ENCODE measurements around the gene LIMS2. TPM values are rescaled to one million over a fixed set of nuclear protein-coding genes. Genes with fewer than 3 reads are reported as not detected.

LIMS2 gene
- total and polyA plus RNA-seq, 2 experiments from 2014 or later = 1.6 to 3.5 TPM

DNA sequence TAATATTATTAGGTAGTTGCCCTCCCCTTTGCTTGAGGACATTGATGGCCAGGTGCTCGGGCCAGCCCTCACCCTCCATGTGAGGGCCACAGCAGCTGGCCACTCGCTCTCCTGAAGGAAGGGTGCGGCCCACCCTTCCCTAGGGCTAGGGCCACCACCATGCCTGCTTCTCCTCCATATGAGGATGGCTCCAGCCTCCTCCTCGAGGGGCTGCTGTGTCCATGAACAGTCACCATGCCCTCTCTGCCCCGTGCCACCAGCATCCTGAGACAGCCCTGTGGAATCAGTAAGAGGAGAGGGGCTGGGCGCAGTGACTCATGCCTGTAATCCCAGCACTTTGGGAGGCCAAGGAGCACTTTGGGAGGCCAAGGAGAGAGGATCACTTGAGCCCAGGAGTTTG lies 27.0 kb downstream of the LIMS2 start (continued):
- TF ChIP-seq, protein P1, sequence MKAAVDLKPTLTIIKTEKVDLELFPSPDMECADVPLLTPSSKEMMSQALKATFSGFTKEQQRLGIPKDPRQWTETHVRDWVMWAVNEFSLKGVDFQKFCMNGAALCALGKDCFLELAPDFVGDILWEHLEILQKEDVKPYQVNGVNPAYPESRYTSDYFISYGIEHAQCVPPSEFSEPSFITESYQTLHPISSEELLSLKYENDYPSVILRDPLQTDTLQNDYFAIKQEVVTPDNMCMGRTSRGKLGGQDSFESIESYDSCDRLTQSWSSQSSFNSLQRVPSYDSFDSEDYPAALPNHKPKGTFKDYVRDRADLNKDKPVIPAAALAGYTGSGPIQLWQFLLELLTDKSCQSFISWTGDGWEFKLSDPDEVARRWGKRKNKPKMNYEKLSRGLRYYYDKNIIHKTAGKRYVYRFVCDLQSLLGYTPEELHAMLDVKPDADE (IDR thresholded peaks at IDR 0.05) = no peak
- TF ChIP-seq ZNF114 (CRISPR knock-in tag; IDR thresholded peaks at IDR 0.05) = no peak
- TF ChIP-seq ZNF331 (CRISPR knock-in tag; IDR thresholded peaks at IDR 0.05; ENCODE audit: low read depth) = no peak
- no peak for TF ChIP-seq CREB1 (CRISPR knock-in tag; IDR thresholded peaks at IDR 0.05; ENCODE audit: low read depth)
- no peak for TF ChIP-seq STAT1 (IDR thresholded peaks at IDR 0.05; ENCODE audit: unreplicated experiment)

- Histone ChIP-seq H3K4me2 (no peak overlapping the region), H2AFZ (no peak overlapping the region), H3K36me3 (ENCODE audit: insufficient read depth) (no peaks in the 10 kb centered on the region), H3K4me3 (no peak overlapping the region), H3K9me2 (ENCODE audit: insufficient read depth) (no peaks in the 10 kb centered on the region), H3F3A (replicated peaks; ENCODE audit: low read depth) (no peaks in the 10 kb centered on the region), H4K20me1 (replicated peaks; ENCODE audit: insufficient read depth) (no peaks in the 10 kb centered on the region), H3K27me3 (ENCODE audit: insufficient read depth) (no peaks in the 10 kb centered on the region), H3K27ac (ENCODE audit: low read depth) (no peak overlapping the region), H3K79me2 (replicated peaks; ENCODE audit: insufficient read depth) (no peaks in the 10 kb centered on the region), H3K4me1 (ENCODE audit: insufficient read depth) (no peaks in the 10 kb centered on the region)
- peak overlapping the region; percentile 30; the same call in 1 of the 2 replicates for H3K27ac Mint-ChIP-seq
- H3K9me3 Mint-ChIP-seq = no peaks in the 10 kb centered on the region
- ATAC-seq (peak; percentile 7; the same call in 2 of the 3 replicates), DNase-seq (ENCODE audit: low spot score) (no peak)
- TF ChIP-seq NANOG (IDR thresholded peaks at IDR 0.05; ENCODE audit: borderline replicate concordance) (no peak), CREB1 (CRISPR knock-in tag; IDR thresholded peaks at IDR 0.05; ENCODE audit: low read depth) (no peak), STAT1 (IDR thresholded peaks at IDR 0.05; ENCODE audit: unreplicated experiment) (no peak)
- TF ChIP-seq, protein P2, sequence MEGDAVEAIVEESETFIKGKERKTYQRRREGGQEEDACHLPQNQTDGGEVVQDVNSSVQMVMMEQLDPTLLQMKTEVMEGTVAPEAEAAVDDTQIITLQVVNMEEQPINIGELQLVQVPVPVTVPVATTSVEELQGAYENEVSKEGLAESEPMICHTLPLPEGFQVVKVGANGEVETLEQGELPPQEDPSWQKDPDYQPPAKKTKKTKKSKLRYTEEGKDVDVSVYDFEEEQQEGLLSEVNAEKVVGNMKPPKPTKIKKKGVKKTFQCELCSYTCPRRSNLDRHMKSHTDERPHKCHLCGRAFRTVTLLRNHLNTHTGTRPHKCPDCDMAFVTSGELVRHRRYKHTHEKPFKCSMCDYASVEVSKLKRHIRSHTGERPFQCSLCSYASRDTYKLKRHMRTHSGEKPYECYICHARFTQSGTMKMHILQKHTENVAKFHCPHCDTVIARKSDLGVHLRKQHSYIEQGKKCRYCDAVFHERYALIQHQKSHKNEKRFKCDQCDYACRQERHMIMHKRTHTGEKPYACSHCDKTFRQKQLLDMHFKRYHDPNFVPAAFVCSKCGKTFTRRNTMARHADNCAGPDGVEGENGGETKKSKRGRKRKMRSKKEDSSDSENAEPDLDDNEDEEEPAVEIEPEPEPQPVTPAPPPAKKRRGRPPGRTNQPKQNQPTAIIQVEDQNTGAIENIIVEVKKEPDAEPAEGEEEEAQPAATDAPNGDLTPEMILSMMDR (conservative IDR thresholded peaks at IDR 0.05; ENCODE audit: low read depth in 2 of 2) = no peak
- H3K27me3 Mint-ChIP-seq (ENCODE audit: insufficient read depth, low read depth, poor library complexity) = peaks cover 10% of the 10 kb centered on the region
- no peak overlapping the region; the same call in 2 of the 3 replicates for H3K4me3 Mint-ChIP-seq
- peaks cover 11% of the 10 kb centered on the region for H3K4me1 Mint-ChIP-seq
- H3K36me3 Mint-ChIP-seq (ENCODE audit: low read depth) = no peaks in the 10 kb centered on the region; the same call in 2 of the 3 replicates
Observed at GRCh38 chr2:127647242-127648190, 27.8 kb downstream of the LIMS2 start.

DNA sequence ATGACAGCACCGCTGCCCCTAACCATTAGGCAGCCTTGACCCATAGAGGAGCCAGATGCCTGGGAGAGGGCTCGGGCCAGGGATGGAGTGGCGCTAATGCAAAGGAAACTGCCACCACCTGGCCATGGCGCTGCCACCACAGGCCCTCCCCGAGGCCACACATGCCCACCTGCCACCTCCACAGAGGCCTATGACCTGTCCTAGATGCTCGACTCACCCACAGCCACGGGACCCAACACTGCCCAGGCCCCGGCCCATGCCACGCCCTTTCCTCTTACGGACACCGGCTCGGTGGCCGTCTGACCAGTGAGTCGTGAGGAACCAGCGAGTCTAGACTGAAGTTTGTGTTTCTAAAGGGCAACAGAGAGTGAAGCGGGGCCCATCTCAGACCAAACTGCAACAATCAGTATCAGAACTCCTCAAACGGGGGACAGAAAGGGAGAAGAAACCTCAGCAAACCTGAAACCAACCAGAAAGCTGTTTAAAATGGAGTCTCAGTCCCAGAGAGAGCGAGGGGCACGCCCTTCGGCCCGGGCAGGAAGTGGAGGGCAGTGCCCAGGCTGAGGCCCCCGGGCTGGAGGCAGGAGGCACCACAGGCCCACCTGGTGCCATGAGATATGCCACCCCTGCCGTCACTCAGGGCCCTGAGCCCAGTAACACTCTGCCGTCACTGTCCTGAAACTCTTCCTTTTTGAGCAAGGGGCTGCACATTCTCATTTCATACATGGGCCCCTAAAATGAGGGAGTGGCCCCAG lies 28.7 kb downstream of the LIMS2 start:
- Histone ChIP-seq H3K79me2 (replicated peaks; ENCODE audit: insufficient read depth) (no peaks in the 10 kb centered on the region), H3K27me3 (ENCODE audit: insufficient read depth) (no peaks in the 10 kb centered on the region), H3K27ac (ENCODE audit: low read depth) (no peak overlapping the region), H3K4me3 (no peak overlapping the region), H2AFZ (no peak overlapping the region), H3K4me2 (no peak overlapping the region), H4K20me1 (replicated peaks; ENCODE audit: insufficient read depth) (no peaks in the 10 kb centered on the region), H3K9me2 (ENCODE audit: insufficient read depth) (no peaks in the 10 kb centered on the region), H3K4me1 (ENCODE audit: insufficient read depth) (no peaks in the 10 kb centered on the region), H3F3A (replicated peaks; ENCODE audit: low read depth) (no peaks in the 10 kb centered on the region), H3K36me3 (ENCODE audit: insufficient read depth) (no peaks in the 10 kb centered on the region)
- Mint-ChIP-seq H3K27me3 (ENCODE audit: insufficient read depth, low read depth, poor library complexity) (peaks cover 8% of the 10 kb centered on the region), H3K4me3 (no peak overlapping the region), H3K4me1 (peaks cover 11% of the 10 kb centered on the region), H3K36me3 (ENCODE audit: low read depth) (no peaks in the 10 kb centered on the region), H3K9me3 (no peaks in the 10 kb centered on the region), H3K27ac (peak overlapping the region; percentile 66; the same call in 1 of the 2 replicates)
- DNase-seq (ENCODE audit: low spot score) (no peak), ATAC-seq (no peak)
- TF ChIP-seq CREB1 (CRISPR knock-in tag; IDR thresholded peaks at IDR 0.05; ENCODE audit: low read depth) (no peak), STAT1 (IDR thresholded peaks at IDR 0.05; ENCODE audit: unreplicated experiment) (no peak)
- TF ChIP-seq, protein P1 (IDR thresholded peaks at IDR 0.05) = no peak
